ENCODE results near the gene CFL1.

The CFL1 gene

GRCh38 chr11:65870706-65871681 is 13.0 kb upstream of the CFL1 start:
- H3K4me3 ChIP-seq (ENCODE audit: low read depth, low read length) = no peak overlapping the region

- H3K4me3 ChIP-seq (ENCODE audit: low read depth, low read length) = no peak overlapping the region
These were observed 12.3 kb upstream of the CFL1 start for GRCh38 chr11:65870307-65870658.

- H3K4me3 ChIP-seq (ENCODE audit: low read depth, low read length) = no peak overlapping the region
These were observed 11.8 kb upstream of the CFL1 start for GRCh38 chr11:65869643-65870306.

- H3K4me3 ChIP-seq (ENCODE audit: low read depth, low read length) = no peak overlapping the region
These were observed 10.9 kb upstream of the CFL1 start for GRCh38 chr11:65868907-65869306.

GRCh38 chr11:65868076-65868667 is 10.2 kb upstream of the CFL1 start:
- H3K4me3 ChIP-seq (ENCODE audit: low read depth, low read length) = peak overlapping the region; percentile 52

- peak overlapping the region; percentile 52 for H3K4me3 ChIP-seq (ENCODE audit: low read depth, low read length)
These were observed 9.5 kb upstream of the CFL1 start for GRCh38 chr11:65867284-65868071.

- H3K4me3 ChIP-seq (ENCODE audit: low read depth, low read length) = no peak overlapping the region
These were observed 8.7 kb upstream of the CFL1 start for GRCh38 chr11:65866509-65867283.

GRCh38 chr11:65865550-65866172 is 7.7 kb upstream of the CFL1 start:
- no peak overlapping the region for H3K4me3 ChIP-seq (ENCODE audit: low read depth, low read length)

GRCh38 chr11:65864706-65865471 is 6.9 kb upstream of the CFL1 start:
- no peak overlapping the region for H3K4me3 ChIP-seq (ENCODE audit: low read depth, low read length)

GRCh38 chr11:65863889-65864705 is 6.1 kb upstream of the CFL1 start:
- no peak overlapping the region for H3K4me3 ChIP-seq (ENCODE audit: low read depth, low read length)

GRCh38 chr11:65862941-65863888 is 5.2 kb upstream of the CFL1 start:
- H3K4me3 ChIP-seq (ENCODE audit: low read depth, low read length) = no peak overlapping the region

- no peak overlapping the region for H3K4me3 ChIP-seq (ENCODE audit: low read depth, low read length)
These were observed 4.3 kb upstream of the CFL1 start for GRCh38 chr11:65862191-65862735.

- peak overlapping the region; percentile 91 for H3K4me3 ChIP-seq (ENCODE audit: low read depth, low read length)
These were observed 3.7 kb upstream of the CFL1 start for GRCh38 chr11:65861533-65862183.

- H3K4me3 ChIP-seq (ENCODE audit: low read depth, low read length) = peak overlapping the region; percentile 91
These were observed 3.2 kb upstream of the CFL1 start for GRCh38 chr11:65861165-65861505.

GRCh38 chr11:65860278-65861164 is 2.5 kb upstream of the CFL1 start, which contains the start of gene MUS81:
Gene MUS81, plus strand, starts transcription at chr11:65860433. Its CDS starts 321 bp downstream, at chr11:65860754.
- H3K4me3 ChIP-seq (ENCODE audit: low read depth, low read length) = peak within 1 kb of the TSS; percentile 91

All from iPS-11a (cell line).